Sigmoid colon (tissue), 7 donors: Measurements from ENCODE around the gene MYCN. TPM values are rescaled to one million over a fixed set of nuclear protein-coding genes. Genes with fewer than 3 reads are reported as not detected.

Source experiments
- DNase-seq: peaks from one replicate; pipeline ENCODE4 v3.0.0-alpha.2; 2019
- H3K27ac ChIP-seq, 4 donors: fragments of 200-600 bp; sonication (generic); one replicate each; pipeline ENCODE4 v1.5.1; 2016 to 2019; ENCODE audit warnings: mild to moderate bottlenecking in 1 of 4
- H3K27me3 ChIP-seq, 3 donors: fragments of 200-600 bp; sonication (generic); one replicate each; pipeline ENCODE4 v1.5.1; 2019; ENCODE audit warnings: mild to moderate bottlenecking in 1 of 3
- H3K36me3 ChIP-seq, 4 donors: fragments of 200-600 bp; sonication (generic); one replicate each; pipeline ENCODE4 v1.5.1; 2016 to 2019
- H3K4me1 ChIP-seq, 4 donors: fragments of 200-600 bp; sonication (generic); one replicate each; pipeline ENCODE4 v1.5.1; 2017 to 2019
- H3K4me3 ChIP-seq, 4 donors: fragments of 200-600 bp; sonication (generic); one replicate each; pipeline ENCODE4 v1.5.1; 2017 to 2019; ENCODE audit warnings: mild to moderate bottlenecking in 2 of 4, moderate library complexity in 1 of 4
- H3K9me3 ChIP-seq, 4 donors: fragments of 200-600 bp in 3 of 4; sonication (generic) in 3 of 4; one replicate each; pipeline versions ENCODE4 v1.5.1 to v1.6.1; 2013 to 2019
- CTCF ChIP-seq, 4 experiments: fragments of 450-650 bp in 3 of 4; fragments of 200-600 bp in 1 of 4; IDR thresholded peaks; one replicate each; pipeline ENCODE4 v1.5.1; 2016 to 2019; ENCODE audit warnings: antibody characterized with exemption in 4 of 4, mild to moderate bottlenecking in 3 of 4, moderate library complexity in 2 of 4
- EP300 ChIP-seq, 4 donors: sonication (generic); formaldehyde crosslinking; IDR thresholded peaks; one replicate each; pipeline ENCODE4 v1.6.1; 2017; ENCODE audit warnings: antibody characterized with exemption in 4 of 4
- POLR2A ChIP-seq, 2 donors: fragments of 450-650 bp; IDR thresholded peaks; one replicate each; pipeline ENCODE4 v1.6.1; 2016; ENCODE audit warnings: antibody characterized with exemption in 2 of 2, mild to moderate bottlenecking in 2 of 2, moderate library complexity in 2 of 2
- POLR2AphosphoS5 ChIP-seq, 4 donors: sonication (generic); formaldehyde crosslinking; IDR thresholded peaks; one replicate each; pipeline ENCODE4 v1.6.1; 2017; ENCODE audit warnings: antibody characterized with exemption in 4 of 4
- WGBS, 2 donors: extraction: QIAGEN DNeasy Blood & Tissue Kit; methylation state at CpG; one replicate each; pipeline ENCODE4 v1.1.7; 2013; 5-methylcytosine and 5-hydroxymethylcytosine counted together
- intact Hi-C: fragments of 100-400 bp; cut with DNase I; formaldehyde crosslinking; loops from one replicate; pipeline ENCODE4 v1.15.1; 2023
- polyA plus RNA-seq, 3 donors: library from polyadenylated mRNA; stranded (reverse); fragments of 200-250 nt; gene quantifications; one replicate each; pipeline ENCODE4 v1.2.3, GENCODE V29; 2013
- total RNA-seq, 4 donors: library from RNA; depleted of rRNA; stranded (reverse); fragments of >200 nt; gene quantifications; one replicate each; pipeline ENCODE4 v1.1.0, GENCODE V29; 2016
- donor health status: healthy with polysubstance abuse.
- donor health status: Bipolar disorder and iron deficiency.
- donor health status: healthy.

MYCN gene
- total and polyA plus RNA-seq, 7 donors: 0.33 to 0.71 (median 0.55) TPM; not detected in 1

DNA sequence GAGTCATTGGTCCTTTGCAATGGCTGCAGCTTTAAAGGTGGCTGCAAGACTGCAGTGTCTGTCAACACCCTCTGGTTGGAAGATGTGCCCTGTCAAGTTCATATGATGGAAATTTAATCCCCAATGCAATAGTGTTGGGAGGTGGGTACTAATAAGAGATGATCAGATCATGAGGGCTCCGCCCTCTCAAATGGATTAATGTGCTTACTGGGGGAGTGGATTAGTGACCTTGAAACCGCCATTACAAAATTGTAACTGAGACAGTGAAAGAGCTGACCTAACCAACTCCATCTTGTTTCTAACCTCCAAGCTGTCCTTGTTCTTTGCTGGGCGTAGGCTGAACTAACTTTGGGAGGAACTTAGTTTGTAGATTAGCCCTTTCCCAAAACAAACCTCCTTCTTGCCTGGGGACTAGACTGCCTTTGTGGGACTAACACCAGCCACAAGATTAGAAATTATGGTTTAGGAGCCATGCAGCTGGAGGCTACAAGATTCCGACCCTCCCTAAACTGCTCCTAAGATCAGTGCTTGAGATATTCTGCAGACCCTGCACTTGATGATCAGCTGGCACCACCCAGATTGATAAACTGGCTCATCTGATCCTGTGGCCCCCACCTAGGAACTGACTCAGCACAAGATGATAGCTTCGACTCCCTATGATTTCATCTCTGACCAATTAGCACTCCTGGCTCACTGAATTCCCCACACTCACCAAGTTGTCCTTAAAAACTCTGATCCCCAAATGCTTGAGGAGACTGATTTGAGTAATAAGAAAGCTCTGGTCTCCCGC is 13.7 kb downstream of the MYCN start:
- intact Hi-C loops: no loop called here

GRCh38 chr2:15954761-15955160 is 14.4 kb downstream of the MYCN start:
- H3K4me1 ChIP-seq: no peaks in the 10 kb centered on the region
- DNase-seq: no peak
- no peak for TF ChIP-seq POLR2A (IDR thresholded peaks at IDR 0.05)
- no peak for TF ChIP-seq POLR2AphosphoS5 (IDR thresholded peaks at IDR 0.05)
- no peak for TF ChIP-seq CTCF (IDR thresholded peaks at IDR 0.05)
- no peak for TF ChIP-seq EP300 (IDR thresholded peaks at IDR 0.05)
- no peaks in the 10 kb centered on the region for H3K9me3 ChIP-seq
- WGBS, 2 donors: 89 to 95% methylated on average over 8 of the region's 8 CpGs
- no peak overlapping the region for H3K27ac ChIP-seq
- intact Hi-C loops: no loop called here
- no peak overlapping the region for H3K4me3 ChIP-seq
- H3K36me3 ChIP-seq: no peaks in the 10 kb centered on the region
- no peaks in the 10 kb centered on the region for H3K27me3 ChIP-seq

More for the DNA sequence above, 13.7 kb downstream of the MYCN start:
- no peak overlapping the region for H3K27ac ChIP-seq
- TF ChIP-seq CTCF (IDR thresholded peaks at IDR 0.05) (no peak), EP300 (IDR thresholded peaks at IDR 0.05) (no peak), POLR2A (IDR thresholded peaks at IDR 0.05) (no peak), POLR2AphosphoS5 (IDR thresholded peaks at IDR 0.05) (no peak)
- H3K27me3 ChIP-seq: no peaks in the 10 kb centered on the region
- no peaks in the 10 kb centered on the region for H3K36me3 ChIP-seq
- no peak for DNase-seq
- no peak overlapping the region for H3K4me3 ChIP-seq
- WGBS, 2 donors: 93% methylated on average over 6 of the region's 6 CpGs
- no peaks in the 10 kb centered on the region for H3K4me1 ChIP-seq
- H3K9me3 ChIP-seq: no peaks in the 10 kb centered on the region

- intact Hi-C loops: no loop called here
- TF ChIP-seq EP300 (IDR thresholded peaks at IDR 0.05): no peak
- no peak for TF ChIP-seq CTCF (IDR thresholded peaks at IDR 0.05)
- no peak for TF ChIP-seq POLR2AphosphoS5 (IDR thresholded peaks at IDR 0.05)
- no peak for TF ChIP-seq POLR2A (IDR thresholded peaks at IDR 0.05)
- no peaks in the 10 kb centered on the region for H3K4me1 ChIP-seq
- no peaks in the 10 kb centered on the region for H3K27me3 ChIP-seq
- no peaks in the 10 kb centered on the region for H3K36me3 ChIP-seq
- 88 to 90% methylated on average over 7 of the region's 7 CpGs for WGBS, 2 donors
- no peak for DNase-seq
- no peak overlapping the region for H3K27ac ChIP-seq
- H3K9me3 ChIP-seq: no peaks in the 10 kb centered on the region
- no peak overlapping the region for H3K4me3 ChIP-seq
Measured at GRCh38 chr2:15955232-15955988, 15.1 kb downstream of the MYCN start.

- Histone ChIP-seq H3K4me1 (no peaks in the 10 kb centered on the region), H3K27me3 (no peaks in the 10 kb centered on the region), H3K9me3 (no peaks in the 10 kb centered on the region), H3K27ac (no peak overlapping the region), H3K36me3 (no peaks in the 10 kb centered on the region), H3K4me3 (no peak overlapping the region)
- TF ChIP-seq POLR2A (IDR thresholded peaks at IDR 0.05): no peak
- TF ChIP-seq EP300 (IDR thresholded peaks at IDR 0.05): no peak
- TF ChIP-seq CTCF (IDR thresholded peaks at IDR 0.05): no peak
- no peak for TF ChIP-seq POLR2AphosphoS5 (IDR thresholded peaks at IDR 0.05)
- intact Hi-C loops: no loop called here
- no peak for DNase-seq
- WGBS, 2 donors: 88 to 93% methylated on average over 9 of the region's 9 CpGs
Measured at GRCh38 chr2:15956230-15956629, 15.9 kb downstream of the MYCN start.
